Activated naive CD4-positive, alpha-beta T cell treated with anti-CD3 and anti-CD28 coated beads, Interleukin-2, amount 50 U/mL, for 24 hours (primary cell): Measurements from ENCODE around the gene SLFNL1.

ENCODE experiments used
- H3K27ac Mint-ChIP-seq: one replicate; pipeline ENCODE4 v1.8.0; 2021; ENCODE audit warnings: mild to moderate bottlenecking, mixed read lengths
- H3K27me3 Mint-ChIP-seq: one replicate; pipeline ENCODE4 v1.8.0; 2021; ENCODE audit warnings: mixed read lengths
- H3K36me3 Mint-ChIP-seq: one replicate; pipeline ENCODE4 v1.8.0; 2021; ENCODE audit warnings: mixed read lengths
- H3K4me1 Mint-ChIP-seq: one replicate; pipeline ENCODE4 v1.8.0; 2021; ENCODE audit warnings: mixed read lengths
- H3K4me3 Mint-ChIP-seq: one replicate; pipeline ENCODE4 v1.8.0; 2021; ENCODE audit warnings: mild to moderate bottlenecking, mixed read lengths
- H3K9me3 Mint-ChIP-seq: one replicate; pipeline ENCODE4 v1.8.0; 2021; ENCODE audit warnings: mixed read lengths

The SLFNL1 gene

GRCh38 chr1:41021526-41022308 is at the start of gene SLFNL1:
SLFNL1 (minus strand) TSS chr1:41021725; CDS start chr1:41020660, 1,065 bp downstream.
- Mint-ChIP-seq H3K36me3 (peaks cover 2% of the 10 kb centered on the region), H3K4me1 (peaks cover 5% of the 10 kb centered on the region), H3K9me3 (no peaks in the 10 kb centered on the region), H3K27ac (peak within 1 kb of the TSS; percentile 68), H3K27me3 (no peaks in the 10 kb centered on the region), H3K4me3 (no peak within 1 kb of the TSS)

- Mint-ChIP-seq H3K4me3 (no peak overlapping the region), H3K36me3 (peaks cover 26% of the 10 kb centered on the region), H3K27me3 (no peaks in the 10 kb centered on the region), H3K4me1 (no peaks in the 10 kb centered on the region), H3K27ac (no peak overlapping the region), H3K9me3 (no peaks in the 10 kb centered on the region)
Observed at GRCh38 chr1:41056907-41057306, 35.4 kb upstream of the SLFNL1 start.

GRCh38 chr1:41053316-41053715 is 31.8 kb upstream of the SLFNL1 start:
- H3K4me3 Mint-ChIP-seq = no peak overlapping the region
- no peak overlapping the region for H3K27ac Mint-ChIP-seq
- peaks cover 19% of the 10 kb centered on the region for H3K36me3 Mint-ChIP-seq
- H3K27me3 Mint-ChIP-seq = no peaks in the 10 kb centered on the region
- no peaks in the 10 kb centered on the region for H3K9me3 Mint-ChIP-seq
- H3K4me1 Mint-ChIP-seq = no peaks in the 10 kb centered on the region

- no peak overlapping the region for H3K4me3 Mint-ChIP-seq
- no peak overlapping the region for H3K27ac Mint-ChIP-seq
- no peaks in the 10 kb centered on the region for H3K9me3 Mint-ChIP-seq
- H3K4me1 Mint-ChIP-seq = no peaks in the 10 kb centered on the region
- H3K27me3 Mint-ChIP-seq = no peaks in the 10 kb centered on the region
- H3K36me3 Mint-ChIP-seq = peaks cover 24% of the 10 kb centered on the region
Observed at GRCh38 chr1:41051022-41051421, 29.5 kb upstream of the SLFNL1 start.

- Mint-ChIP-seq H3K4me3 (no peak overlapping the region), H3K4me1 (no peaks in the 10 kb centered on the region), H3K27me3 (no peaks in the 10 kb centered on the region), H3K9me3 (no peaks in the 10 kb centered on the region), H3K27ac (no peak overlapping the region), H3K36me3 (peaks cover 23% of the 10 kb centered on the region)
Observed at GRCh38 chr1:41048540-41048939, 27.0 kb upstream of the SLFNL1 start.

GRCh38 chr1:41046347-41046775 is 24.8 kb upstream of the SLFNL1 start:
- Mint-ChIP-seq H3K9me3 (no peaks in the 10 kb centered on the region), H3K27me3 (no peaks in the 10 kb centered on the region), H3K27ac (no peak overlapping the region), H3K4me1 (no peaks in the 10 kb centered on the region), H3K36me3 (peaks cover 18% of the 10 kb centered on the region), H3K4me3 (no peak overlapping the region)

GRCh38 chr1:41045740-41046139 is 24.2 kb upstream of the SLFNL1 start:
- H3K9me3 Mint-ChIP-seq = no peaks in the 10 kb centered on the region
- no peaks in the 10 kb centered on the region for H3K27me3 Mint-ChIP-seq
- H3K4me3 Mint-ChIP-seq = no peak overlapping the region
- no peak overlapping the region for H3K27ac Mint-ChIP-seq
- H3K36me3 Mint-ChIP-seq = peaks cover 18% of the 10 kb centered on the region
- H3K4me1 Mint-ChIP-seq = no peaks in the 10 kb centered on the region

- no peaks in the 10 kb centered on the region for H3K9me3 Mint-ChIP-seq
- peaks cover 16% of the 10 kb centered on the region for H3K36me3 Mint-ChIP-seq
- H3K4me1 Mint-ChIP-seq = no peaks in the 10 kb centered on the region
- no peaks in the 10 kb centered on the region for H3K27me3 Mint-ChIP-seq
- H3K27ac Mint-ChIP-seq = no peak overlapping the region
- H3K4me3 Mint-ChIP-seq = no peak overlapping the region
Observed at GRCh38 chr1:41044187-41044586, 22.7 kb upstream of the SLFNL1 start.

GRCh38 chr1:41041614-41042270 is 20.2 kb upstream of the SLFNL1 start:
- no peak overlapping the region for H3K4me3 Mint-ChIP-seq
- no peaks in the 10 kb centered on the region for H3K4me1 Mint-ChIP-seq
- no peak overlapping the region for H3K27ac Mint-ChIP-seq
- no peaks in the 10 kb centered on the region for H3K9me3 Mint-ChIP-seq
- no peaks in the 10 kb centered on the region for H3K27me3 Mint-ChIP-seq
- H3K36me3 Mint-ChIP-seq = peaks cover 6% of the 10 kb centered on the region

- Mint-ChIP-seq H3K9me3 (no peaks in the 10 kb centered on the region), H3K27me3 (no peaks in the 10 kb centered on the region), H3K36me3 (peaks cover 4% of the 10 kb centered on the region), H3K27ac (no peak overlapping the region), H3K4me3 (no peak overlapping the region), H3K4me1 (no peaks in the 10 kb centered on the region)
Observed at GRCh38 chr1:41038110-41038509, 16.6 kb upstream of the SLFNL1 start.

GRCh38 chr1:41037116-41037903 is 15.8 kb upstream of the SLFNL1 start:
- Mint-ChIP-seq H3K36me3 (peaks cover 6% of the 10 kb centered on the region), H3K27me3 (no peaks in the 10 kb centered on the region), H3K27ac (no peak overlapping the region), H3K9me3 (no peaks in the 10 kb centered on the region), H3K4me1 (no peaks in the 10 kb centered on the region), H3K4me3 (no peak overlapping the region)

GRCh38 chr1:41033272-41033671 is 11.7 kb upstream of the SLFNL1 start:
- no peaks in the 10 kb centered on the region for H3K9me3 Mint-ChIP-seq
- H3K4me3 Mint-ChIP-seq = no peak overlapping the region
- no peaks in the 10 kb centered on the region for H3K4me1 Mint-ChIP-seq
- no peaks in the 10 kb centered on the region for H3K27me3 Mint-ChIP-seq
- H3K27ac Mint-ChIP-seq = no peak overlapping the region
- H3K36me3 Mint-ChIP-seq = peaks cover 13% of the 10 kb centered on the region

GRCh38 chr1:41032147-41032546 is 10.6 kb upstream of the SLFNL1 start:
- H3K27ac Mint-ChIP-seq = no peak overlapping the region
- H3K36me3 Mint-ChIP-seq = peaks cover 13% of the 10 kb centered on the region
- H3K4me1 Mint-ChIP-seq = no peaks in the 10 kb centered on the region
- no peak overlapping the region for H3K4me3 Mint-ChIP-seq
- H3K27me3 Mint-ChIP-seq = no peaks in the 10 kb centered on the region
- no peaks in the 10 kb centered on the region for H3K9me3 Mint-ChIP-seq

GRCh38 chr1:41030872-41031616 is 9.5 kb upstream of the SLFNL1 start:
- Mint-ChIP-seq H3K9me3 (no peaks in the 10 kb centered on the region), H3K27ac (no peak overlapping the region), H3K4me3 (no peak overlapping the region), H3K36me3 (peaks cover 13% of the 10 kb centered on the region), H3K27me3 (no peaks in the 10 kb centered on the region), H3K4me1 (peaks cover 5% of the 10 kb centered on the region)

GRCh38 chr1:41028034-41028642 is 6.6 kb upstream of the SLFNL1 start:
- Mint-ChIP-seq H3K27me3 (no peaks in the 10 kb centered on the region), H3K4me3 (no peak overlapping the region), H3K36me3 (peaks cover 13% of the 10 kb centered on the region), H3K9me3 (no peaks in the 10 kb centered on the region), H3K27ac (no peak overlapping the region), H3K4me1 (peaks cover 5% of the 10 kb centered on the region)
